Right ventricle myocardium superior (tissue), 1 donor: ENCODE results near the gene TLE4. TPM values are rescaled to one million over a fixed set of nuclear protein-coding genes. Genes with fewer than 3 reads are reported as not detected.
"Not testable (repeated sequence)": the region's sequence is repeated elsewhere in the genome, so short reads cannot be mapped to it uniquely, and the experiment has no call there.

ENCODE experiments used
- ATAC-seq: fragments of 200-7000 bp; cut with Tn5 transposase; one replicate; pipeline ENCODE4 v1.9.1; 2020; ENCODE audit warnings: mild to moderate bottlenecking; ENCODE audit not compliant: poor library complexity
- DNase-seq: peaks from one replicate; pipeline ENCODE4 v3.0.0-alpha.2; 2020
- intact Hi-C: fragments of 100-400 bp; cut with DNase I; formaldehyde crosslinking; loops from one replicate; pipeline ENCODE4 v1.11.2; 2022
- long read RNA-seq: library from polyadenylated mRNA; unstranded; transcript quantifications from one replicate; pipeline ENCODE4 v2.0.0, GENCODE V29; 2021
- total RNA-seq: library from RNA; stranded (reverse); fragmentation: NEBNext Ultra II Directional; extraction: Animal tissue kit (Norgen Biotek cat#: 25700); gene quantifications from one replicate; pipeline ENCODE4 v1.2.1, GENCODE V29; 2021
- donor health status: DM: no; HTN: yes; CAD: no; lungs with severe emphysema.

Gene TLE4
- 12.8 TPM for total RNA-seq
- long read RNA-seq, partial matches to known transcripts: 1 of 2 reads
- long read RNA-seq, other reads (novel, unspliced or antisense): 1 of 2 reads

GRCh38 chr9:79571309-79572031 lies at the start of gene TLE4:
Gene TLE4 (plus strand): TSS chr9:79571965. CDS start chr9:79572791, 826 bp downstream.
- ATAC-seq (peak; percentile 96), DNase-seq (peak; percentile 100)
- intact Hi-C loops: loop anchor here (10.0 kb wide), 1 partner anchor 93 kb away; no protein-coding TSS in a partner anchor

GRCh38 chr9:79522793-79523192 lies 49.0 kb upstream of the TLE4 start:
- no peak for ATAC-seq
- intact Hi-C loops: no loop called here
- no peak for DNase-seq

- DNase-seq (no peak), ATAC-seq (no peak)
- intact Hi-C loops: no loop called here
Observed at GRCh38 chr9:79524266-79524665, 47.5 kb upstream of the TLE4 start.

- ATAC-seq: no peak
- intact Hi-C loops: no loop called here
- DNase-seq: no peak
Observed at GRCh38 chr9:79526149-79526672, 45.6 kb upstream of the TLE4 start.

GRCh38 chr9:79535534-79535933 lies 36.2 kb upstream of the TLE4 start:
- DNase-seq: no peak
- ATAC-seq: no peak
- intact Hi-C loops: no loop called here

- intact Hi-C loops: no loop called here
- ATAC-seq: no peak
- DNase-seq: no peak
Observed at GRCh38 chr9:79537838-79538237, 33.9 kb upstream of the TLE4 start.

- no peak for ATAC-seq
- no peak for DNase-seq
- intact Hi-C loops: no loop called here
Observed at GRCh38 chr9:79542735-79543620, 28.8 kb upstream of the TLE4 start.

- intact Hi-C loops, DNase-seq, ATAC-seq: not testable (repeated sequence)
Observed at GRCh38 chr9:79544375-79544774, 27.4 kb upstream of the TLE4 start.

GRCh38 chr9:79551586-79551985 lies 20.2 kb upstream of the TLE4 start:
- ATAC-seq (no peak), DNase-seq (no peak)
- intact Hi-C loops: no loop called here

GRCh38 chr9:79551994-79552393 lies 19.8 kb upstream of the TLE4 start:
- intact Hi-C loops: no loop called here
- ATAC-seq (no peak), DNase-seq (no peak)

- DNase-seq (no peak), ATAC-seq (no peak)
- intact Hi-C loops: no loop called here
Observed at GRCh38 chr9:79555474-79556089, 16.2 kb upstream of the TLE4 start.

GRCh38 chr9:79559495-79560181 lies 12.1 kb upstream of the TLE4 start:
- no peak for DNase-seq
- ATAC-seq: no peak
- intact Hi-C loops: no loop called here

- intact Hi-C loops: no loop called here
- ATAC-seq (no peak), DNase-seq (no peak)
Observed at GRCh38 chr9:79562749-79563386, 8.9 kb upstream of the TLE4 start.

GRCh38 chr9:79564105-79564504 lies 7.7 kb upstream of the TLE4 start:
- DNase-seq (no peak), ATAC-seq (no peak)
- intact Hi-C loops: no loop called here

GRCh38 chr9:79565245-79565644 lies 6.5 kb upstream of the TLE4 start:
- intact Hi-C loops: no loop called here
- DNase-seq (no peak), ATAC-seq (no peak)

GRCh38 chr9:79567671-79568098 lies 4.1 kb upstream of the TLE4 start:
- intact Hi-C loops: no loop called here
- no peak for DNase-seq
- ATAC-seq: no peak

GRCh38 chr9:79568337-79569101 lies 3.2 kb upstream of the TLE4 start:
- ATAC-seq (no peak), DNase-seq (no peak)
- intact Hi-C loops: no loop called here
